GM21515 (cell line): ENCODE results near the gene THSD7A.

Experiments
- ATAC-seq: cut with Tn5 transposase; IDR thresholded peaks from one replicate; pipeline ENCODE4 v1.9.1; 2021; ENCODE audit not compliant: unreplicated experiment

THSD7A gene

GRCh38 chr7:11818281-11818680 lies 13.7 kb downstream of the THSD7A start:
- no peak for ATAC-seq

- no peak for ATAC-seq
Observed at GRCh38 chr7:11817111-11817740, 14.8 kb downstream of the THSD7A start.

GRCh38 chr7:11811709-11812108 lies 20.3 kb downstream of the THSD7A start:
- no peak for ATAC-seq

- ATAC-seq: no peak
Observed at GRCh38 chr7:11810043-11810625, 21.9 kb downstream of the THSD7A start.

GRCh38 chr7:11807000-11807399 lies 25.0 kb downstream of the THSD7A start:
- no peak for ATAC-seq

GRCh38 chr7:11804621-11805020 lies 27.4 kb downstream of the THSD7A start:
- no peak for ATAC-seq

GRCh38 chr7:11795231-11795630 lies 36.8 kb downstream of the THSD7A start:
- no peak for ATAC-seq

- ATAC-seq: no peak
Observed at GRCh38 chr7:11792166-11792565, 39.8 kb downstream of the THSD7A start.

GRCh38 chr7:11788568-11788967 lies 43.4 kb downstream of the THSD7A start:
- no peak for ATAC-seq

GRCh38 chr7:11787534-11787933 lies 44.5 kb downstream of the THSD7A start:
- no peak for ATAC-seq

GRCh38 chr7:11786186-11786585 lies 45.8 kb downstream of the THSD7A start:
- no peak for ATAC-seq

- no peak for ATAC-seq
Observed at GRCh38 chr7:11784769-11785536, 47.0 kb downstream of the THSD7A start.

- no peak for ATAC-seq
Observed at GRCh38 chr7:11779864-11780674, 51.9 kb downstream of the THSD7A start.

- no peak for ATAC-seq
Observed at GRCh38 chr7:11776039-11776438, 56.0 kb downstream of the THSD7A start.

- no peak for ATAC-seq
Observed at GRCh38 chr7:11775401-11775800, 56.6 kb downstream of the THSD7A start.

- ATAC-seq: no peak
Observed at GRCh38 chr7:11768263-11768662, 63.7 kb downstream of the THSD7A start.

GRCh38 chr7:11767148-11767547 lies 64.8 kb downstream of the THSD7A start:
- no peak for ATAC-seq

GRCh38 chr7:11760372-11760771 lies 71.6 kb downstream of the THSD7A start:
- ATAC-seq: no peak

- ATAC-seq: no peak
Observed at GRCh38 chr7:11758627-11759111, 73.3 kb downstream of the THSD7A start.

GRCh38 chr7:11757153-11757552 lies 74.8 kb downstream of the THSD7A start:
- ATAC-seq: no peak

- no peak for ATAC-seq
Observed at GRCh38 chr7:11754933-11755332, 77.1 kb downstream of the THSD7A start.
